ENCODE data around the gene NUDT14.

Gene NUDT14

DNA sequence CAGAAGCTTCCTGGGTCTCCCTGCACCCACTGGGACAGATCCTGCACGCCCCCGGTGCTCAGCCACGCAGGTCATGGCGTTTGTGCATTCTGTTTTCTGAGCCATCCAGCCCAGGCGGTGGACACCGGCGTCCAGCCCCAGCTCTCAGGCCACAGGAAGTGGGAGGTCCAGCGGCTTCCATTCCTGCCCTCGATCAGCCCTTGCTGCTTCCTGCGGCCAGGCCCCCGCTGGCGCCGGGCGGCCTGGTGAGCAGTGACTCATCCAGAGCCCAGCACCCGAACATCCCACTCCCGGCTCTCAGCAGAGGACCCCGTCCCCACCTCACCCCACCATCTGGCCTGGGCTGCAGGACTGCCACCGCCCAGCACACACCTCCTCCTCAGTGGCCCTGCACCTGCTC lies 18.0 kb upstream of the NUDT14 start:
- DNase-seq (ENCODE audit: low read depth, low spot score): no peak

DNA sequence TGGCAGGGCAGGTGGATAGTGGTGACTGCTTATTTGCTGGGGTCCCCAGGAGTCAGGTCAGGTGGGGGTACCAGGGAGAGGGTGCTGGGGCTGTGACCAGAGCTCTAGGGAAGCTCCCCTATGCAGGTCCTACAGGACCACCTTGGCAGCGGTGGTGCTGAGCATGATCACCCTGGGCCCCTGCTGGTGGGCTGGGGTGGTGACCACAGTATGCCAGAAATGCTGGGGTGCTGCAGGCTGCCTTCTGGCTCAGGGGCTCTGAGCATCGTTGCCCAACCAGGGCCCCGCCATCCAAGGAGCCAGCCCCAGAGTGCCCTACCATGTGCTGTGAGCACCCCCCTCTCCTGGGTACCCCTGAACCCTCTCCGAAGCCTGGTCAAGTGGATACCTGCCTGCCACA lies 17.5 kb upstream of the NUDT14 start:
- no peak for DNase-seq (ENCODE audit: low read depth, low spot score)

DNA sequence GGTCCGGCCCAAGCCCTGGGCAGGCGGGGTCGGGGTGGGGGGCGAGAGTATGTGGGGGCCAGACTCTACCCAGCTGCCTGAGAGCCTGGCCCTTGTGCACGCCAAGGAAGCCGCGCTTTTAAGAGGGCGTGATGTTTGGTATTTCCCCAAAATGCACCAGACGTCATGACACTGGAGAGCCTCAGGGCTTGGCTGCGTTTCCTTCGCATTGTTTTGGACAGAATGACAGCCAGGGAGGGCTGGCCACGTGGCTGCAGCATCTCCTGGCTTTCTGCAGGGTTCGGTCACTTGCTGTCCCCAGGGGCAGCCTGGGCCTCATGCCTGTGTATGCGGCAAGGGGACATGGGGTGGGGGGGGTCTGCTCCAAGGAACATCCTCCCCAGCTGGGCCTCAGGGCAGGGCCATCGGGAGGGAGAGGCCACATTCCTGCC lies 16.1 kb upstream of the NUDT14 start:
- no peak for DNase-seq (ENCODE audit: low read depth, low spot score)

DNA sequence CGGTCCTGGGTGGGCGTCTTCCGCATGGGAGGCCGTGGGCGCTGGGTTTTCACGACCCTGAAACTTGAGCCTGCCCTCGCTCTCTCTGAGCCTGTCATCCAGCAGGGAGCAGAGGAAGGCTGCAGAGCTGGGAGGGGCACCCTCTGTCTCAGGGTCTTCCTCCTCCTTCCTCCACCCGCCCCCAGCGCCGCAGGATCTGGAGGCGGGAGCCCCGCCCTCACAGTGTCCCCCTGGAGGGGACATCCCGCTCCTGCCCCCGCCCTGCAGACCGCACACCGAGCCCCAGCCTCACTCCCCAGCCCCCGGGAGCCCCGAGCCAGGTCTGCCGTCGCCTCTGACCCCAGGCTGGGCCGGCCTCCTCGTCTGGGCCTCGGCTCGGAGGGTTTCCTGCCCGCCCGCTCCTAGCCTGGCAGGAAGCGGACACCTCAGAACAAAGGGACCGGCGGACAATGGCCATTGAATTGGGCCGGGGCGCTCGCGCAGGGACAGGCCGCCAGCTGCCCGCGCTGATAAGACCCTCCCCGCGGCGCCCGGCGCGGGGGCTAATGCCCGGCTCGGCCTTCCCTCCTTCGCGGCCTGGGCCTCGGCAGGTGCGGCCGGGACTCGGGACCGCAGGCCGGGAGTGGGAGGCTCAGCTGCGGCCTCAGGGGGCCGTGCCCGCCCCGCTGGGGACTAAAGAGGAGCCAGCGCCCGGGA lies 15.3 kb upstream of the NUDT14 start:
- DNase-seq (ENCODE audit: low read depth, low spot score): no peak

DNA sequence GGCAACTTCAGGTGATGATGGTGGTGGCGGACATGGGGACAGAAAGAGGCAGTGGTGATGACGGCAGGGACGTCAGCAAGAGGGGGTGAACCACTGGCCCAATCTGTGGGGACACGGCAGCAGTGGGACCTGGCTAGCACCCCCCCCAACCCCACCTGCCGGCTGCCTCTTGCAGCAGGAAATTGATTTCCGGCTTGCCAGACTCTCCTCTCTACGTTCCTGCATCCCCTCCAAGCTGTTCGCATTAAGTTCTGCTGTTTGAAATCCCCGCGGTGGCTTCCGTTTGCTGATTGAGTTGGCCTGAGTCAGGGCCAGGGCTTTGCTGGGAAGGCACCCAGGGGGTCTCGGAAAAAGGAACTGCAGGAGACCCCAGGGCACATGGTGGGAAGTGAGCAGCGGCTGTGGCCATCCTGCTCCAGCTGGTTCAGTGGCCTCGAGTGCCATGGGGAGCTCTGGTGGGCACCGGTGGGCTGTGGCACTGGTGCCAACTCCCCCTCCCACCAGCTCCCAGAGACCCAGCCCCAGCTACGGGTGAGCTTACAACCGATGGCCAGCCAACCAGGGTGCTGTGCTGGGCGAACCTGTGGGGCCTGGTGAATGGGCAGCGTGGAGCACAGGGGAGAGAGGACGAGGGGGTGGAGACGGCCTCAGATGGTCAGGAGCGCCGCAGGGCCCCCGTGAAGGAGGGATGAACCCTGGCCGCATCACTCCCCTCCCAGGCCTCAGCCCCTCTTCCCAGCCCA lies 14.6 kb upstream of the NUDT14 start:
- no peak for DNase-seq (ENCODE audit: low read depth, low spot score)

DNA sequence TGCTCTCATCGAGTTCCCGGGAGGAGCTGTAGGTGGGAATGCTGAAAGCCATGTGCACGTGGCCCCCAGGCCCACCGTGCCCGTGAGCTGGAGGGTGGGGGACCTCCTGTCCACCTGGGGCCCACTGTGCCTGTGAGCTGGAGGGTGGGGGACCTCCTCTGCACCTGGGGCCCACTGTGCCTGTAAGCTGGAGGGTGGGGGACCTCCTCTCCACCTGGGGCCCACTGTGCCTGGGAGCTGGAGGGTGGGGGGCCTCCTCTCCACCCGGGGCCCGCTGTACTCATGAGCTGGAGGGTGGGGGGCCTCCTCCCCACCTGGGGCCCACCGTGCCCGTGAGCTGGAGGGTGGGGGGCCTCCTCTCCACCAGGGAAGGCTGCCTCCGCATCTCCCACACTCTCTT lies 13.9 kb upstream of the NUDT14 start:
- no peak for DNase-seq (ENCODE audit: low read depth, low spot score)

DNA sequence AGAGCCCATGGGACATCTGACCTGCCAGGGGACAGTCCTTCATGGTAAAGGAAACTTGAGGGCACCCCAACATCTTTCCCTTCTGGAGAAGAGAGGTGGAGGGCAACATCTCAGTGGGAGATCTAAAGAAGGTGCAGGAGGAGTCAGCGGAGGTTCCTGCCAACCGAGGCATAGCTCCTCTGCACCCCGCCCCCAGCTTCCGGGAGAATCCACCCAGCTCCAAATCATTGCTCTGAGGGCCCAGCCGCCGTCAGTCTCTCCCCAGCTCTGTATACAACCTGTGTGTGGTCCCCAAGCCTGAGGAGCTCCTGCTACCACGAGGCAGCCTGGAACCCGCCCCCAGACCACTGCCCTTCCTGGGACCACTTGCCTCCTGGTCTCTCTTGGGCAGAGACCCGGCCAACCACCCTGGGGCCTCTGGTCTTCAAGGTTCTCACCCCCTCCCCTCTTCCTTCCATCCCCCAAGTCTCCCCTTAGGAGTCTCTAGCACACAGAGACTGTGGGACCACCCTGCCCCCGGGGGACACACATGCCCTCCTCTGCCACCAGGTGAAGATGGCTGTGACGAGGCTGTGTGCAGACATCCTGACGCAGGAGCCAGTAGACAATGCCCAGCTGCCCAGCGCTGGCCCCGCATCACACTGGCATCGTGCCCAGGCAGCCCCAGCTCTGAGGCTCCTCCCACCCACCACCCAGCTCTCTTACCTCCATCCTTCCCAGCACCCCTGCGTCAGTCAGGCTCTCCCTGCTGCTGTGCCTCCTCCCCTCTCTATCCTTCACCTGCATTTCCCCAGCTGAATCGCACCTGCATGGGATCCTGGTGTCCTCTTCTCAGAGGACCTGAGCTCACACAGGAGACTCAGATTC lies 13.0 kb upstream of the NUDT14 start:
- no peak for DNase-seq (ENCODE audit: low read depth, low spot score)

DNA sequence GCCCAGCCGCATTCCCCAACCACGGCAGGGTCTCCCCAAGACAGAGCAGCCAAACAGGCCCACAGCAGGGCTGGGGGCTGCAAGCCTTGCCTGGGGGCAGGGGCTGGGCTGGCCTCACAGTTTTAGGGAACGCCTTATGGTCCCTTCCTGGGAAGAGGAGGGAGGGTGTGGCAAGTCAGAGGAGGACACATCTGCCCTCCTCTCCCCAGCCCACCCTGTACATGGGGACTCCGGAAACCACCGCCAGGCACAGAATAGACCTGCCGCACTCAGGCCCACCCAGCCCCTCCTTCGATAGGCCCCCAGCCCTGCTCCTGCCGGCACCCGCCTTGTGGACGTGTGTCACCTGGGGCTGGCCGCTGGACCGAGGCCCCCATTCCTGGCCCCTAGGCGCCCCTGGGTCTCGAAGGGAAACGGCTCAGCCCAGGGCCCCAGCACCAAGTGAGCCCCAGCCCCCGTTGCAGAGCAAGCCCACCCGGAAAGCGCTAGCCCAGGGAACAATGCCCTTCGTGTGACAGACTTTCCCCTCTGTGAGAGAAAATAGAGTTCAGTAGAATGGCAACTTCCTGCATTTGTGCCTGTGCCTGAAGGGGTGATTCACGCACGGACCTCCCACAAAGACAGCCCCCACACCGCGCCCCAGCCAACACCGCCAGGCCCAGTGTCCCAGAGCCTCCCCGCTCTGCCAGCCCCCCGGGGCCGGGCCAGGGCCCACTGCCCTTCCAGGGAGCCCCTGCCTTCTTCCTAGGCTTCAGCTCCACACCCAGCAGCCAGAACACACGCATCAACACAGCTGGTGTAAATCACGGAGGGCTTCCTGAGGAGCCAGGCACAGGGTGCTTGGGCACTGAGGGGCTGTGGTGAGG lies 12.0 kb upstream of the NUDT14 start:
- DNase-seq (ENCODE audit: low read depth, low spot score): no peak

DNA sequence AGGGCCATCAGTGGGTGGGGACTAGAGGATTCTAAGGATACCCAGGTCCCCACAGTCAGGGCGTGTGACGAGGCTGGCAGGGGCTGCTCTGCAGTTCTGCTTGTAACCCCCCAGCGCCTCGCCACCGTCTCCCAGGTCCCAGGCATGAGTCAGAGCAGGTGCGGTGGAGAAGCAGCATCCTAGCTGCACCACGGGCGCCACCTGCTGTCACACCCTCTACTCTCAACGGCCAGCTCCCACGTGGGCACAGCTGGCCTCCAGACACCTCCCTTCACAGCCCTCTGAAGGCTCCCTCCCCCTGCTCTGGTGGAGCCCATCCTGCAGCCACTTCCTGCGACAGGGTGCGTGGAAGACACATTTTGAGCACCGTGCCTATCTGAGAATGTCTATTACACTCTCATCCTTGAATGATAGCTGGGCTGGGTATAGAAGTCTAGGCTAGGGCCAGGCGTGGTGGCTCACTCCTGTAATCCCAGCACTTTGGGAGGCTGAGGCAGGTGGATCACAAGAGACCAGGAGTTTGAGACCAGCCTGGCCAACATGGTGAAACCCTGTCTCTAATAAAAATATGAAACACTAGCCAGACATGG lies 6.9 kb upstream of the NUDT14 start:
- DNase-seq (ENCODE audit: low read depth, low spot score): no peak

DNA sequence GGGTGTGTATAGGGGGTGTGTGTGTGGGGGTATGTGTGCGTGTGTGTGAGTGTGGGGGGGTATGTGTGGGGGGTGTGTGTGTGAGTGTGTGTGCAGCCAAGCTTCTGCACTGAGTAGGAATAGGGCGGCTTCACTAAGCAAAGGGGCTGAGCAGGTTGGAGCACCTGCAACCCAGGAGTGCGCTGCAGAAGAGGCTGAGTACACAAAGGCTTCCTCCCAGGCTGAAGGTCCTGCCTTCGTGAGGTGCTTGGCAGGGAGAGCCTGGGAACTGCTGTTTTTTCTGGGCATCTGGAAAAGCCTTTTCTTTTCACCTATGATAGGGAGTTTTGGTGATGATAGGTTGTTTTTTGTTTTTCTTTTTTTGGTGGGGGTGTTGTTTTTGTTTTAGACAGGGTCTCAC lies 6.0 kb upstream of the NUDT14 start:
- no peak for DNase-seq (ENCODE audit: low read depth, low spot score)

DNA sequence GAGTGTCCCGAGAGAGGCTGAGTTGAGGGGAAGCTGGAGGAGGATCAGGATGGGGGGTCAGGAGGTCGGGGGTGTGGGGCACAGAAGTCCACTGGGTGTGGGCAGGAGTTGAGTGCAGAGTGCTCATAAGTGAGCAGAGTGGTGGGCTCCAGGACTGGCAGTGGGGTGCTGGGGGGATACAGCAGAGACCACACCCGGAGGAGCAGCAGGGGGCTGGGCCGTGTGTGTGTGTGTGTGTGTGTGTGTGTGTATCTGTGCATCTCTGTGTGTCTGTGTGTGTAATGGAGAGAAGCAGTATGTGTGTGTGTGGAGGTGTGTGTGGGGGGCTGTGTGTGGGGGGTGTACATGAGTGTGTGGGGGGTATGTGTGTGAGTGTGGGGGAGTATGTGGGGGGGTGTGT lies 4.9 kb upstream of the NUDT14 start:
- no peak for DNase-seq (ENCODE audit: low read depth, low spot score)

DNA sequence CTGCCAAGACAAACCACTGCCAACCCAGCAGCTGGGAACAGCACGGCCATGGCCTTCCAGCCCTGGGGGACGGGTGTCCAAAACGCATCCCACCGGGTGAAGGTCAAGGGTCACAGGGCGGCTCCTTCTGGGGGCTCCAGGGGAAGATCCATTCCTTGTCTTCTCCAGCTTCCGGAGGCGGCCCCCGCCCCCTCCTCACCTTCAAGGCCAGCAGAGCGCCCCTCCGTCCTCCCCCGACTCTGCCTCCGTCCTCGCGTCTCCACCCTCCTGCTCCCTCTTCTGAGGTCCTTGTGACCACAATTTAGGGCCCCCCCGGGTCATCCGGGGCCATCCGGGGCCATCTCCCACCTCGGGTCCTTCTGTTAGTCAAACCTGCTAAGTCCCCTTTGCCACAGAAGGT lies 3.9 kb upstream of the NUDT14 start:
- DNase-seq (ENCODE audit: low read depth, low spot score): no peak

DNA sequence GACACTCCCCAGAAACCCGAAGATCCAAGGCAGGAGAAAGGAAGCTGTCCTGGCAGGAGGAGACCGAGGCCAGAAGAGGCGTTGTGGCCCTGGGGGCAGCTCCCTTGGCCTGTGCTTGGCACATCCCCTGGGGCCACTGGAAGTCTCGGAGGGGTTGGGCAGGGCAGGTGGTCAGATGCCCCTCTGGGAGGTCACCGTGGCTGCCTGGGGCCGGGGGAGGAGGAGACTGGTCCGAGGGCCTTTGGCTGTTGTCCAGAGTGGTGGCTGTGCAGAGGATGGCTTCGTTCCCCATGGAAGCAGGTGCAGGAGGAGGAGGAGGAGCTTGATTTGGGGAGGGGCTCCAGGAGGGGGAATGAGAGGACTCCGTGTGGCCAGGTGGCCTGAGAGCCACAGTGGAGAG lies 3.3 kb upstream of the NUDT14 start:
- no peak for DNase-seq (ENCODE audit: low read depth, low spot score)

DNA sequence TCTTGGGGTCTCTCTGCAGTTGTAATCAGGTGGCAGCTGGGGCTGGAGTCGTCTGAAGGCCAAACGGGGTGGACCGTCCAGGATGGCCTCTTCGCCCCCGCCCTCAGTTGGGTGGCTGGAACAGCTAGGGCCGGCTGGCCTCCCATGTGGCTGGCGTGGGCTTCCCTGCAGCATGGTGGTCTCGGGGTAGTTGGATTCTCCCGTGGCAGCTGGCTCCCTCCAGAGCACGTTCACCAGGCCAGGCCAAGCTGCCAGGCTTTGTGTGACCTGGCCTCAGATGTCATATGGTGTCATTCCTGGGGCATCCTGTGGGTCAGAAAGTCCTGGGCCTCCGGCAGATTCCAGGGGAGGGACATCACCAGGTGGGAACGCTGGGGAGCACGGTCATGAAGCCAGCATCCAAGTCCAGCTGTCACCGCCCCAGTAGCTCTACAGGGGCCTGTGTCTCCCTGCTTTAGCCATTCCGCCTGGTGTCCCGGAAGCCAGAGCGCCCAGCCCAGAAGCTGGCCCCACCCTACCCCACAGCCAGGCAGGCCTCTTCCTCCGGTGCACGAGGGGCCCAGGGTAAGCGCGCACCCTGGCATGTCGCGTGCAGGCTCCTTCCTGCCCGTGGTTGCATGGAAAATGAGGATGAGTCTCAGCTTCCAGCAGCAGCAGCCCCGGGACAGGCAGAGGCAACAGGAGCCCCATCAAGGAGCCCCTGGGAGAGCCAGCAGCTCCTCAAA lies 1.3 kb upstream of the NUDT14 start:
- no peak for DNase-seq (ENCODE audit: low read depth, low spot score)

DNA sequence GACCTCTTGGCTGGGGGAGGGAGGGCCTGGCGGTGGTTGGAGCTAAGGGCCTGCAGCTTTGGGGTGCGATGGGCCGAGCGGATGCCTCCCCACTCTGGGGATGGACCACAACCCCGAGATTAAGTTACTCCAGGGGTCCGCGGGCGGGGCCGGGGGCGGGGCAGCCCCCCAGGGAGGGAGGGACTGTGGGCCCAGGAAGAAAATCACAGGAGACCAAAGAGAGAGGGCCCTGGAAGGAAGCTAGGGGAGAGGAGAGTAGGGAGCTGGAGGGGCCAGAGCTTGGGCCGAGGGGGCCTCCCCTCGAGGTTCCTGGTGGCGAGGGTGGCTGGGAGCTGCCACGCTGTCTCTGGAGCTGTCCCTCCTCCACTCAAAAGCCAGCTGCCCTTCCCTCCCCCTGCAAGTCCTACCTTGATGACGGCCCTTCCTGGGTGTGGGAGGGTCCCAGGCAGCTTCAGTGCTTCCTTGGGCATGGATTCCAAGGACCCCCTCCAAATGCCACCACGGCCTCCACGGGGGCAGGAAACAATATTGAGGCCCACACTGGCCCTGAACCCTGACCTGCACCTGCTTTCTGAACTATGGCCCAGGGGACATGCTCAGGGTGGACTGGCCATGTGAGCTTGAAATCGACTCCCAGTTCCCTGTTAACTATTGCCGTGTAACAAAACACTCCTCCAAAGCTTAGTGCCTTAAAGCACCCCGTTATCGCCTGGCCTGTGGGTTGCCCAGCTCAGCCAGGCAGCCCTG lies 610 bp upstream of the NUDT14 start:
- no peak for DNase-seq (ENCODE audit: low read depth, low spot score)

DNA sequence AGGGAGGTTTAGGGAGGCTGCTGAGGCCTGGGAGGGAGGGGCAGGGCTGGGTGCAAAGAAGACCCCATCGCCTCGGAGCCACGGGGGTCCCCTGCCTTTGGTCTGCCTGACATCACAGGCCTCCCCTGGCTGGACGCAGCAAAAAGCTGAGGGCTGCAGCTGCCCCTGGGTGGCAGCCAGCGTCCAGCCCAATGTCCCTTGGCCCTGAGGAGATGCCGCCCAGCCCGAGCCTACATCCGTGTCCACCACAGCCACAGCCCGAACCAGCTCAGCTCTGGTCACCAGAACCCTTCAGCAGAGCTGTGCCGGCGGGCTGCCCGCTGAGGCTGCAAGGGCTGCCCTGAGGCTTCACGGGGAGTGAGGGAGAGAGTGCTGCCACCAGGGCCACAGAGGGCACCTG lies 1.9 kb downstream of the NUDT14 start:
- no peak for DNase-seq (ENCODE audit: low read depth, low spot score)

DNA sequence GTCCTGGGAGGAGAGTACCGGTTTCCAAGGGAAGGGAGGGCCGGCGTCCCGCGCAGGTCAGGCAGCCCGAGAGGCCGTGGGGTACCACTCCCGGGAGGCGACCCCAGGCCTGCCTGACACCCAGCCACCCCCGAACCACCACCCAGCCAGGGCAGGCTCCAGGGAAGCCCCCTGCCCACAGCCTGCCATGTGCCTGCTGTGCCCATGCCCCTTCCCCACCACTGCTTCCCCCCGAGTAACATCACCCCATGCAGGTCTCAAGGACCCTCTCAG lies 2.3 kb downstream of the NUDT14 start:
- DNase-seq (ENCODE audit: low read depth, low spot score): no peak

DNA sequence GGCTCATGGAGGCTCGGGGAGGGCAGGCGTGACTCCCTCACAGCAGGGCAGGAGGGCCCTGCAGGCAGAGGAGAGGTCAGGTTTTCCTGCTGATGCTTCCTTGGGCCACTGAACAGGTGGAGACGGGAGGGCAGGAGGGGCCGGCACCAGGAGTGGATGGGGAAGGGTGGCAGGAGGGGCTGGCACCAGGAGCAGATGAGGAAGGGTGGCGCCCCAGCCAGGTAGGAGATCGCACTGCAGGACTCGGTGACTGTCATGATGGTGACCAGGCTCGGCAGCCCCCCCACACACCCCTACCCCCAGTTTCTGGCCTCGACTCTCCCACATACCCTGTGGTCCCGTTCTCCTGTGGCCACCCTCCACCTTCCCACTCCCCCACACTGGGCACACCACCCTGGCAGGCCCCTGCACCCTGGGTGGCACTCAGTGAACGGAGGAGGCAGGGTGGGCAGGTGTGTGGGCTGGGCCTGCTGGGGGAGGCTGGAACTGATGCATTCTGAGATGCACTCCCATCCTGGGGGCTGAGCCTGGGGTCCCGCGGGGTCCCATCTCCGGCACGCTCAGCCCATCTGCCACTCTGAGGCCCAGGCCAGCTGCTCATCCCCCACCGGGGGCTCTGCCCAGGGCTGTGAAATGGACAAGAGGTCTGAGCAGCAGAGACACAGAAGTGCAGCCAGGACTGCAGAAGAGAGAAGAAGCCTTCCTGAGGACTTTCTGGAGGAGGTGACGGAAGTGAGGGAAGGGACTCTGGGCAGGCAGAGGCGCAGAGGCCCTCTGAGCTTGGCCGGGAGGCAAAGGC lies 2.8 kb downstream of the NUDT14 start:
- no peak for DNase-seq (ENCODE audit: low read depth, low spot score)

DNA sequence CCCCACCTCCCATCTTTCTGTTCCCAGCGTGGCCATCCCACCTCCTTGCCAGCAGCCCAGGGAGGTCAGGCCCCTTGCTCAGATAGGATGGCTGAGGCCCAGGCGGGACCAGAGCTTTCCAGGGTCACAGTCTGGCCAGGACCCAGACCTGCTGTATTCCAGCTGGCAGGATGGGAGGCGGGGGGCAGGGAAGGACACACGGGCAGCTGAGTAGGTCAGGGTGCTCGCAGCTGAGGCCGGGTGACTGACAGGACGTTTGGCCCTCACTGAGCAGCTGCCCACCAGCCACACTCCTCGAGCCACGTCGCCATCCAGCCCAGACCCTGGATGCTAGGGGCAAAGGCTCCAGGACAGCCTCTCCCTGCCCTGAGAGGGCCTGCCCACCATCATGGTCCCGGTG lies 4.0 kb downstream of the NUDT14 start:
- DNase-seq (ENCODE audit: low read depth, low spot score): no peak
